Progenitor cell of endocrine pancreas (in vitro differentiated cells): ENCODE data around the gene UPF2. TPM values are rescaled to one million over a fixed set of nuclear protein-coding genes. Genes with fewer than 3 reads are reported as not detected.

Source experiments
- DNase-seq: peaks from one replicate; pipeline ENCODE4 v3.0.0; 2021; ENCODE audit warnings: low spot score; ENCODE audit not compliant: unreplicated experiment
- H3K27ac Mint-ChIP-seq: 2 replicates; pipeline ENCODE4 v1.8.0; 2021; ENCODE audit warnings: mild to moderate bottlenecking, moderate library complexity, mixed read lengths
- H3K27me3 Mint-ChIP-seq: 2 replicates; pipeline ENCODE4 v1.8.0; 2021; ENCODE audit warnings: mixed read lengths
- H3K36me3 Mint-ChIP-seq: 2 replicates; pipeline ENCODE4 v1.8.0; 2022; ENCODE audit warnings: mixed read lengths; ENCODE audit not compliant: insufficient read depth
- H3K4me1 Mint-ChIP-seq: 2 replicates; pipeline ENCODE4 v1.8.0; 2021; ENCODE audit warnings: low read depth, mixed read lengths
- H3K4me3 Mint-ChIP-seq: 2 replicates; pipeline ENCODE4 v1.8.0; 2021; ENCODE audit warnings: low read depth, mild to moderate bottlenecking, moderate library complexity, mixed read lengths
- H3K9me3 Mint-ChIP-seq: 2 replicates; pipeline ENCODE4 v1.8.0; 2021; ENCODE audit warnings: low read depth, mixed read lengths
- total RNA-seq: library from RNA; stranded (reverse); gene quantifications from 2 replicates; pipeline ENCODE4 v1.2.1, GENCODE V29; 2021
- TF ChIP-seq, protein P1 (sequence below): fragments of 200-600 bp; sonication (generic); IDR thresholded peaks from one replicate; pipeline ENCODE4 v1.5.0; 2021; ENCODE audit warnings: antibody characterized with exemption, mild to moderate bottlenecking; ENCODE audit not compliant: unreplicated experiment

UPF2 gene
- total RNA-seq, 1 donor from 2014 or later: 31.0 TPM

GRCh38 chr10:11870900-11871400 is 171.7 kb downstream of the UPF2 start:
- H3K27me3 Mint-ChIP-seq: no peaks in the 10 kb centered on the region
- H3K9me3 Mint-ChIP-seq: no peaks in the 10 kb centered on the region
- TF ChIP-seq, protein P1, sequence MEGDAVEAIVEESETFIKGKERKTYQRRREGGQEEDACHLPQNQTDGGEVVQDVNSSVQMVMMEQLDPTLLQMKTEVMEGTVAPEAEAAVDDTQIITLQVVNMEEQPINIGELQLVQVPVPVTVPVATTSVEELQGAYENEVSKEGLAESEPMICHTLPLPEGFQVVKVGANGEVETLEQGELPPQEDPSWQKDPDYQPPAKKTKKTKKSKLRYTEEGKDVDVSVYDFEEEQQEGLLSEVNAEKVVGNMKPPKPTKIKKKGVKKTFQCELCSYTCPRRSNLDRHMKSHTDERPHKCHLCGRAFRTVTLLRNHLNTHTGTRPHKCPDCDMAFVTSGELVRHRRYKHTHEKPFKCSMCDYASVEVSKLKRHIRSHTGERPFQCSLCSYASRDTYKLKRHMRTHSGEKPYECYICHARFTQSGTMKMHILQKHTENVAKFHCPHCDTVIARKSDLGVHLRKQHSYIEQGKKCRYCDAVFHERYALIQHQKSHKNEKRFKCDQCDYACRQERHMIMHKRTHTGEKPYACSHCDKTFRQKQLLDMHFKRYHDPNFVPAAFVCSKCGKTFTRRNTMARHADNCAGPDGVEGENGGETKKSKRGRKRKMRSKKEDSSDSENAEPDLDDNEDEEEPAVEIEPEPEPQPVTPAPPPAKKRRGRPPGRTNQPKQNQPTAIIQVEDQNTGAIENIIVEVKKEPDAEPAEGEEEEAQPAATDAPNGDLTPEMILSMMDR: no peak
- no peak for DNase-seq
- H3K4me3 Mint-ChIP-seq: no peak overlapping the region
- H3K27ac Mint-ChIP-seq: no peak overlapping the region
- H3K4me1 Mint-ChIP-seq: peaks cover 22% of the 10 kb centered on the region
- H3K36me3 Mint-ChIP-seq: peaks cover 21% of the 10 kb centered on the region

GRCh38 chr10:11870461-11870780 is 172.2 kb downstream of the UPF2 start:
- Mint-ChIP-seq H3K27ac (no peak overlapping the region), H3K9me3 (no peaks in the 10 kb centered on the region), H3K36me3 (peaks cover 21% of the 10 kb centered on the region), H3K27me3 (no peaks in the 10 kb centered on the region), H3K4me1 (peaks cover 17% of the 10 kb centered on the region), H3K4me3 (no peak overlapping the region)
- DNase-seq: no peak
- TF ChIP-seq, protein P1: no peak

Other genes with a start within 250 kb of the UPF2 start
- gene PROSER2, start 219.5 kb downstream of the UPF2 start, total RNA-seq: 18.8 and 19.0 TPM in 2 replicates
- 43.6 and 44.5 TPM in 2 replicates for gene DHTKD1, start 26.1 kb upstream of the UPF2 start, total RNA-seq
- gene SEC61A2, start 86.9 kb upstream of the UPF2 start, total RNA-seq: 23.2 and 24.9 TPM in 2 replicates
- 56.5 and 63.3 TPM in 2 replicates for gene NUDT5, start 153.1 kb upstream of the UPF2 start, total RNA-seq
- gene CDC123, start 153.4 kb upstream of the UPF2 start, total RNA-seq: 71.1 and 82.4 TPM in 2 replicates